Activated T-cell treated with anti-CD3 and anti-CD28 coated beads for 24 hours (primary cell): Measurements from ENCODE around the gene ALOX5.
"Not testable (repeated sequence)": the region's sequence is repeated elsewhere in the genome, so short reads cannot be mapped to it uniquely, and the experiment has no call there.

Experiments
- DNase-seq: peaks from one replicate; pipeline ENCODE4 v3.0.0-alpha.2; 2020; ENCODE audit warnings: low read depth

ALOX5 gene

DNA sequence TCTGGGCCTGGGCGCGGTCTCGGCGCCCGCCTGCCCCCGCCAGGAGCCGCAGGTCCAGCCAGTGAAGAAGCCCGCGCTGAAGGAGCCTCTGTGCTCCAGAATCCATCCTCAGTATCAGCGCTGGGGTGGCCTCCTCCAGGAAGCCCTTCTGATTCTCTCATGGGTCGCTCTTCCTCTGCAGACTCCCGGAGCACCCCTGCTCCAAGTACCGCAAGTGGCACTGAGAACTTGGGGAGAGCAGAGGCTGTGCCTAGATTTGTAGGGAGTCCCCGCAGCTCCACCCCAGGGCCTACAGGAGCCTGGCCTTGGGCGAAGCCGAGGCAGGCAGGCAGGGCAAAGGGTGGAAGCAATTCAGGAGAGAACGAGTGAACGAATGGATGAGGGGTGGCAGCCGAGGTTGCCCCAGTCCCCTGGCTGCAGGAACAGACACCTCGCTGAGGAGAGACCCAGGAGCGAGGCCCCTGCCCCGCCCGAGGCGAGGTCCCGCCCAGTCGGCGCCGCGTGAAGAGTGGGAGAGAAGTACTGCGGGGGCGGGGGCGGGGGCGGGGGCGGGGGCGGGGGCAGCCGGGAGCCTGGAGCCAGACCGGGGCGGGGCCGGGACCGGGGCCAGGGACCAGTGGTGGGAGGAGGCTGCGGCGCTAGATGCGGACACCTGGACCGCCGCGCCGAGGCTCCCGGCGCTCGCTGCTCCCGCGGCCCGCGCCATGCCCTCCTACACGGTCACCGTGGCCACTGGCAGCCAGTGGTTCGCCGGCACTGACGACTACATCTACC is at the start of gene ALOX5:
Gene ALOX5, plus strand, starts transcription at position 641 of the 774 bp plus-strand sequence. Its CDS starts 64 bp downstream, at position 705.
- no peak for DNase-seq

DNA sequence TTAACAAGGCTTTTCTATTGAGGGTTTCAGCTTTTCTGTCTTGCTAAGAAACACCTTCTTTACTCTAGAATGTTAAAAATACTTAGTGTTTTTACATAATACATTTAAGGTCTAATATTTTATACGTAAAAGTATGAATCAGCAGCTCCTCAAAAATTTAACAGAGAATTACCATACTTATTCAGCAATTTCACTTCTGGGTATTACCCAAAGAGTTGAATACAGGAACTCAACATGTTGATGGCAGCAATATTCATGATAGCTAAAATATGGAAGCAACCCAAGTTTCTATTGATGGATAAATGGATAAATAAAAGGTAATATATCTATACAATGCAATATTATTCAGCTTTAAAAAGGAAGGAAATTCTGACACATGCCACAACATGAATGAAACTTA is 48.9 kb upstream of the ALOX5 start:
- DNase-seq, result no peak

DNA sequence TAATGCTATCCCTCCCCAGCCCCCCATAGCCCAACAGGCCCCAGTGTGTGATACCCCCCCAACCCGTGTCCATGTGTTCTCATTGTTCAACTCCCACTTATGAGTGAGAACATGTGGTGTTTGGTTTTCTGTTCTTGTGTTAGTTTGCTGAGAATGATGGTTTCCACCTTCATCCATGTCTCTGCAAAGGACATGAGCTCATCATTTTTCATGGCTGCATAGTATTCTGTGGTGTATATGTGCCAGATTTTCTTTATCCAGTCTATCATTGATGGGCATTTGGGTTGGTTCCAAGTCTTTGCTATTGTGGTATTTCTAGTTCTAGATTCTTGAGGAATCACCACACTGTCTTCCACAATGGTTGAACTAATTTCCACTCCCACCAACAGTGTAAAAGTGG is 47.2 kb upstream of the ALOX5 start:
- DNase-seq, result not testable (repeated sequence)

DNA sequence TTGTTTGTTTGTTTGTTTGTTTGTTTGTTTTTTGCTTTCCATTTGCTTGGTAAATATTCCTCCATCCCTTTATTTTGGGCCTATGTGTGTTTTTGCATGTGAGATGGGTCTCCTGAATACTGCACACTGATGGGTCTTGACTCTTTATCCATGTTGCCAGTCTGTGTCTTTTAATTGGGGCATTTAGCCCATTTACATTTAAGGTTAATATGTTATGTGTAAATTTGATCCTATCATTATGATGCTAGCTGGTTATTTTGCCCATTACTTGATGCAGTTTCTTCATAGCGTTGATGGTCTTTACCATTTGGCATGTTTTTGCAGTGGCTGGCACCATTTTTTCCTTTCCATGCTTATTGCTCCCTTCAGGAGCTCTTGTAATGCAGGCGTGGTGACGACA is 42.2 kb upstream of the ALOX5 start:
- DNase-seq, result not testable (repeated sequence)

DNA sequence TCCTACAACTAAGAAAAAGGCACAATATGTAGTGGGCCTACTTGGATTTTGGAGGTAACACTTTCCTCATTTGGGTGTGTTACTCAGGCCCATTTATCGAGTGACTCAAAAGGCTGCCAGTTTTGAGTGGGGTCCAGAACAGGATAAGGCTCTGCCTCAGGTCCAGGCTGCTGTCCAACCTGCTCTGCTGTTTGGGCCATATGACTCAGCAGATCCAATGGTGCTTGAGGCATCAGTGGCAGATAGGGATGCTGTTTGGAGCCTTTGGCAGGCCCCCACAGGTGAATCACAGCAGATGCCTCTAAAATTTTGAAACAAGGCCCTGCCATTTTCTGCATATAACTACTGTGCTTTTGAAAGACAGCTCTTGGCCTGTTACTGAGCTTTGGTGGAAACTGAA is 34.1 kb upstream of the ALOX5 start:
- no peak for DNase-seq

DNA sequence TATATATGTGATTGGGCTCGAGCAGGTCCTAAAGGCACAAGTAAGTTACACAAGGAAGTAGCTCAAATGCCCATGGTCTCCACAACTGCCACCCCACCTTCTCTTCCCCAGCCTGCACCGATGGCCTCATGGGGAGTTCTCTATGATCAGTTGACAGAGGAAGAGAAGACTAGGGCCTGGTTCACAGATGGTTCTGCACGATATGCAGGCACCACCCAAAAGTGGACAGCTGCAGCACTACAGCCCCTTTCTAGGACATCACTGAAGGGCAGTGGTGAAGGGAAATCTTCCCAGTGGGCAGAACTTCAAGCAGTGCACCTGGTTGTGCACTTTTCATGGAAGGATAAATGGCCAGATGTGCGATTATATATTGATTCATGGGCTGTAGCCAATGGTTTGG is 33.6 kb upstream of the ALOX5 start:
- not testable (repeated sequence) for DNase-seq

DNA sequence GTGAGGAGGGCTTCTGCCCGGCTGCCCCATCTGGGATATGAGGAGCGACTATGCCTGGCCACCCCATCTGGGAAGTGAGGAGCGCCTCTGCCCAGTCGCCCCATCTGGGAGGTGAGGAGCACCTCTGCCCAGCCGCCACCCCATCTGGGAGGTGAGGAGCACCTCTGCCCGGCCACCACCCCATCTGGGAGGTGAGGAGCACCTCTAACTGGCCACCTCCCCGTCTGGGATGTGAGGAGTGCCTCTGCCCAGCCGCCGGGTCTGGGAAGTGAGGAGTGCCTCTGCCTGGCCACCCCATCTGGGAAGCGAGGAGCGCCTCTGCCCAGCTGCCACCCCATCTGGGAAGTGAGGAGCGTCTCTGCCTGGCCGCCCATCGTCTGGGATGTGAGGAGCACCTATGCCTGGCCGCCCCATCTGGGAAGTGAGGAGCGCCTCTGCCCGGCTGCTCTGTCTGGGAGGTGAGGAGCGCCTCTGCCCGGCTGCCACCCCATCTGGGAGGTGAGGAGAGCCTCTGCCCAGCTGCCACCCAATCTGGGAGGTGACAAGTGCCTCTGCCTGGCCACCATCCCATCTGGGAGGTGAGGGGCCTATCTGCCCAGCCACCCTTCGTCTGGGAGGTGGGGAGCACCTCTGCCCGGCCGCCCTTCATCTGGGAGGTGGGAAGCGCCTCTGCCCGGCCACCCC is 27.2 kb upstream of the ALOX5 start:
- DNase-seq, result not testable (repeated sequence)

DNA sequence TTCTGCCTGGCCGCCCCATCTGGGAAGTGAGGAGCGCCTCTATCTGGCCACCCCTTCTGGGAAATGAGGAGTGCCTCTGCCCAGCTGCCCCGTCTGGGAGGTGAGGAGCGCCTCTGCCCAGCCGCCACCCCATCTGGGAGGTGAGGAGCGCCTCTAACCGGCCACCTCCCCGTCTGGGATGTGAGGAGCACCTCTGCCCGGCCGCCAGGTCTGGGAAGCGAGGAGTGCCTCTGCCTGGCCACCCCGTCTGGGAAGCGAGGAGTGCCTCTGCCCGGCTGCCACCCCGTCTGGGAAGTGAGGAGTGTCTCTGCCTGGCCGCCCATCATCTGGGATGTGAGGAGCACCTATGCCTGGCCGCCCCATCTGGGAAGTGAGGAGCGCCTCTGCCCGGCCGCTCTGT is 26.6 kb upstream of the ALOX5 start:
- DNase-seq, result not testable (repeated sequence)

DNA sequence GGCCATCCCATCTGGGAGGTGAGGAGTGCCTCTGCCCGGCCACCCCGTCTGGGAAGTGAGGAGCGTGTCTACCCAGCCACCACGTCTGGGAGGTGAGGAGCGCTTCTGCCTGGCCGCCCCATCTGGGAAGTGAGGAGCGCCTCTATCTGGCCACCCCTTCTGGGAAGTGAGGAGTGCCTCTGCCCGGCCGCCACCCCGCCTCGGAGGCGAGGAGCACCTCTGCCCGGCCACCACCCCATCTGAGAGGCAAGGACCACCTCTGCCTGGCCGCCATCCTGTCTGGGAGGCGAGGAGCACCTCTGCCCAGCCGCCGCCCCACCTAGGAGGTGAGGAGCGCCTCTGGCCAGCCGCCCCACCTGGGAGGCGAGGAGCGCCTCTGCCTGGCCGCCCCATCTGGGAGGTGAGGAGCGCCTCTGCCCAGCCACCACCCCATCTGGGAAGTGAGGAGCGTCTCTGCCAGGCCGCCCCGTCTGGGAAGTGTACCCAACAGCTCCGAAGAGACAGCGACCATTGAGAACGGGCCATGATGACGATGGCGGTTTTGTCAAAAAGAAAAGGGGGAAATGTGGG is 25.7 kb upstream of the ALOX5 start:
- not testable (repeated sequence) for DNase-seq

DNA sequence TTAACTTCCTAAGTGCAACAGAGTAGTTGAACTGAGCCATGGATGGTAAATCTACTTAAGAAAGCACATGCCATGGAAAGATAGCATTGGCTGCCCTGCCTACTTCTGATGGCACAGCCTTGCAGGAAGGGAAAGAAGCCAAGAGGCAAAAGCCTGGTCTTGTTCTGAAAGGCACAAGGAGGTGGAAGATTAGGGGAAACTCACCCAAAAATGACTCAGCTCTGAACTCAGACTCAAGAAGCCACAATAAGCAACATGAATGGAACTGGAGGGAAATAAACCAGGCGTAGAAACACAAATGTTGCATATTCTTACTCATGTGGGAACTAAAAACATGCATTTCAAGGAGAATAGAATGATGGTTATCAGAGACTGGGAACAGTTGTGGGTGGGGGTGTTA is 20.8 kb upstream of the ALOX5 start:
- no peak for DNase-seq

DNA sequence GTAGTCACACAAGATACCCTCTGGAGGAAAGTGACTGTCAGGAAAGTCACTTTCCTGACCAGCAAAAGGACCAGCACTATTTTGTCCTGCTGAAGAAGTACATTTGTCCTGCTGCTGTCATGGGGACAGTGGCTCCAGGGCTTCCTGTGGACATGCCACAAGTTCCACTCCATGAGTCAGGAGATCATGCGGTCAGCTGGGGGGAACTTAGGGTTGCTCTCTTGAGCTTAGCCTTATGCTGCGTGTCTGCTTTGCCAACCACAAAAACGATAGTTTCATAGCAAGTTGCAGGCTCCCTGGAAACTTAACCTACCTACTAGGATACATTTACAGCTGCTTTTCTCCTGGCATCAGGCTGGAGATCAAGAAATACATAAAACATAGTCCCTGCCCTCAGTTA is 19.8 kb upstream of the ALOX5 start:
- DNase-seq, result no peak

DNA sequence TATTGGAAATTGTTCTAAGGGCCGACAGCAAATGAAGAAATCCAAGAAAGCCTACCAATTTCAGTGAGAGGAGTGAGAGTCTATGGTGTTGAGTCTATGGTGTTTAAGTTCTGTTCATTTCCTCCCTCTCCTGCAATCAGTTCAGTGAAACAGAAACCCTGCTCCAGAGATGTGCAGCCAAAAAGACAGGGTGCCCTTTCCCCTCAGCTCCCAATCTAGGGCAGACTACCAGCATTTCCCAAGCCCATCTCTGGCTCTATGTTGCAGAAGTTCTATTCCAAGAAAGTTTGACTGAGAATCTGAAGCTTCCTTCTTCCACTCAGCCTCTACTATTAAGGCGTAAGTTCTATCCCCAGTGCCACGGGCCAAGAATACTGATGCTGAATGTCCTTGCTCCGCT is 18.5 kb upstream of the ALOX5 start:
- no peak for DNase-seq

DNA sequence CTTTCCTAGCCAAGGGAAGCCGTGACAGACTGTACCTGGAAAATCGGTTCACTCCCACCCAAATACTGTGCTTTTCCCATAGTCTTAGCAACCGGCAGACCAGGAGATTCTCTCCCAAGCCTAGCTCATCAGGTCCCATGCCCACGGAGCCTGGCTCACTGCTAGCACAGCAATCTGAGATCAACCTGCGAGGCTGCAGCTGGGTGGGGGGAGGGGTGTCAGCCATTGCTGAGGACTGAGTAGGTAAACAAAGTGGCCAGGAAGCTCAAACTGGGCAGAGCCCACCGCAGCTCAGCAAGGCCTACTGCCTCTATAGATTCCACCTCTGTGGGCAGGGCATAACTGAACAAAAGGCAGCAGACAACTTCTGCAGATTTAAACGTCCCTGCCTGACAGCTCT is 15.1 kb upstream of the ALOX5 start:
- DNase-seq, result not testable (repeated sequence)

DNA sequence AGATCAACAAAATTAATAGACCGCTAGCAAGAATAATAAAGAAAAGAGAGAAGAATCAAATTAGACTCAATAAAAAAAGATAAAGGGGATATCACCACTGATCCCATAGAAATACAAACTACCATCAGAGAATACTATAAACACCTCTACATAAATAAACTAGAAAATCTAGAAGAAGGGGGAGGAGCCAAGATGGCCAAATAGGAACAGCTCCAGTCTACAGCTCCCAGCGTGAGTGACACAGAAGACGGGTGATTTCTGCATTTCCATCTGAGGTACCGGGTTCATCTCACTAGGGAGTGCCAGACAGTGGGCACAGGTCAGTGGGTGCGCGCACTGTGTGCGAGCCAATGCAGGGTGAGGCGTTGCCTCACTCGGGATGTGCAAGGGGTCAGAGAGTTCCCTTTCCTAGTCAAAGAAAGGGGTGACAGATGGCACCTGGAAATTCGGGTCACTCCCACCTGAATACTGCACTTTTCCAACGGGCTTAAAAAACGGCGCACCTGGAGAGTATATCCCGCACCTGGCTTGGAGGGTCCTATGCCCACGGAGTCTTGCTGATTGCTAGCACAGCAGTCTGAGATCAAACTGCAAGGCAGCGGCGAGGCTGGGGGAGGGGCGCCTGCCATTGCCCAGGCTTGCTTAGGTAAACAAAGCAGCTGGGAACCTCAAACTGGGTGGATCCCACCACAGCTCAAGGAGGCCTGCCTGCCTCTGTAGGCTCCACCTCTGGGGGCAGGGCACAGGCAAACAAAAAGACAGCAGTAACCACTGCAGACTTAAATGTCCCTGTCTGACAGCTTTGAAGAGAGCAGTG is 11.8 kb upstream of the ALOX5 start:
- not testable (repeated sequence) for DNase-seq

DNA sequence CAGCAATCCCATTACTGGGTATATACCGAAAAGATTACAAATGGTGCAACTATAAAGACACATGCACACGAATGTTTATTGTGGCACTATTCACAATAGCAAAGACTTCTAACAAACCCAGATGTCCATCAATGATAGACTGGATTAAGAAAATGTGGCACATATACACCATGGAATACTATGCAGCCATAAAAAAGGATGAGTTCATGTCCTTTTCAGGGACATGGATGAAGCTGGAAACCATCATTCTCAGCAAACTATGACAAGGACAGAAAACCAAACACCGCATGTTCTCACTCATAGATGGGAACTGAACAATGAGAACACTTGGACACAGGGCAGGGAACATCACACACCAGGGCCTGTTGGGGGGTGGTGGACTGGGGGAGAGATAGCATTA is 6.4 kb upstream of the ALOX5 start:
- not testable (repeated sequence) for DNase-seq

DNA sequence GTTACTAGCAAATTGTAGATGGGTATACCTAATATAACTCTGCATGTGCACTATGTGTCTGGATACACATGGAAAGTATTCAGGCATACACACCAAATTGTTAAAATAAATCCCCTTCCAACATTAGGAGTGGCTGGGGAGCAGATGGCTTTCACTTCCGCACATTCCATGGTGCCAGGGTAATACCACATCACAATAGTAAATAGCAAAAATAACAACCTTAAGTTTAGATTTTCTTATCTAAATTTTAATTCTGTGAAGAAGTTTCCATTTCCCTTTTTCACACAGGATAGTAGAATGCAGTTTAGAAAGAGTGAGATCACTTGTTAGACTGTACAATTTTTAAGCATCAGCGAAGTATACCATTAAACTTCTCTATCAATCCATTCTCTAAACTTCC is 5.8 kb upstream of the ALOX5 start:
- DNase-seq, result no peak

DNA sequence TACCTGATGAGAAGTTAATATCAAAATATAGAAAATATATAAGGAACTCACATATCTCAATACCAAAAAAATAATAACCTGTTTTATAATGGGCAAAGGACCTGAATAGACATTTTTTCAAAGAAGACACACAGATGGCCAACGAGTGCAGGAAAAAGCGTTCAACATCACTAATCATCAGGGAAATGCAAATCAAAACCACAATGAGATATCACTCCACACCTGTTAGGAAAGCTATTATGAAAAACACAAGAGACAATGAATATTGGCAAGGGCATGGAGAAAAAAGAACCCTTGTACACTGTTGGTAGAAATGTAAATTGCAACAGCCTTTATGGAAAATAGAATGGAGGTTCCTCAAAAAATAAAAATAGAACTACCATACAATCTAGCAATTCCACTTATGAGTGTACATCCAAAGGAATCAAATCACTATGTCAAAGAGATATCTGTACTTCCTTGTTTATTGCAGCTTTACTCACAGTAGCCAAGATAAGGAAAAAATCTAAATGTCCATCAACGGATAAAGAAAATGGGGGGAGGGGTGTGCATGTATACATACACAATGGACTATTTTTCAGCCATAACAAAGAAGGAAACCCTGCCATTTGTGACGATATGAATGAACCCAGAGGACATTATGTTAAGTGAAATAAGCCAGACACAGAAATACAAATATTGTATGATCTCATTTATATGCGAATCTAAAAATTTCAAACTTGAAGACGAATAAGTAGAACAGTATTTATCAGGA is 3.6 kb upstream of the ALOX5 start:
- DNase-seq, result no peak

DNA sequence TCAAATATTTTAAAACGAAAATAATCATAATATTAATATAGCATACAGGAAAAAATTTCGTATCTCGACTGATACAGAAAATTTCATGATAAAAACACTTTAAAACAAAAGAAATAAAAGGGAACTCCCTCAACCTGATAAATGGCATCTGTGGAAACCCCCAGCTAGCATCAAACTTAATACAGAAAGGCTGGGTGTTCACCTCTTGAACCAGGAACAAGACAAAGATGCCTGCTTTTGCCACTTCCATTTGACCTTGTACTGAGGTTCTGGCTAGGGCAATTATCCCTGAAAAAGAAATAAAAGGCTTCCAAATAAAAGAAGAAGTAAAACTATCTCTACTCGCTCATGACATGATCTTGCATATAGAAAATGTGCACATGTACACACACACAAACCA is 2.5 kb upstream of the ALOX5 start:
- no peak for DNase-seq

DNA sequence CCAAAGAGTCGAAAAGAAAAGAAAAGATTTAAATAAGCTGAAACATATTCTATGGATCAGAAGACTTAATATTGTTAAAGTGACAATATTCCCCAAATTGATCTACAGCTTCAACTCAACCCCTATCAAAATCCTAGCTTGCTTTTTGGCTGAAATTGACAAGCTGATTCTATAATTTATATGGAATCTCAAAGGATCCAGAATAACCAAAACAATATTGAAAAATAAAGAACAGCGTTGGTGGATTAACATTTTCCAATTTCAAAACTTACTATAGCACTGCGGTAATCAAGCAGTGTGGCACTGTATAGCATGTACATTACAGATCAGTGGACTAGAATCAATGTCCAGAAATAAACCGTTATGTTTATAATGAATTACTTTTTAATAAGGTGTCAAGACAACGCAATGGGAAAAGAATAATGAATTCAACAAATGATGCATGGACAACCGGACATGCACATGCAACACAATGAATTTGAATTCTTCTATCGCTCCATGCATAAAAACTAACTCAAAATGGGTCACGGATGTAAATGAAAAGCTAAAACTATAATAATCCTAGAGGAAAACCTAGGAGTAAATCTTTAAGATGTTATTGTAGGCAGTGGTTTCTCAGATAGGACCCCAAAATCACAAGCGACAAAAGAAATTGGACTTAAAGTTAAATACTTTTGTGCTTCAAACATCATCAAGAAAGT is 1.6 kb upstream of the ALOX5 start:
- DNase-seq, result no peak

DNA sequence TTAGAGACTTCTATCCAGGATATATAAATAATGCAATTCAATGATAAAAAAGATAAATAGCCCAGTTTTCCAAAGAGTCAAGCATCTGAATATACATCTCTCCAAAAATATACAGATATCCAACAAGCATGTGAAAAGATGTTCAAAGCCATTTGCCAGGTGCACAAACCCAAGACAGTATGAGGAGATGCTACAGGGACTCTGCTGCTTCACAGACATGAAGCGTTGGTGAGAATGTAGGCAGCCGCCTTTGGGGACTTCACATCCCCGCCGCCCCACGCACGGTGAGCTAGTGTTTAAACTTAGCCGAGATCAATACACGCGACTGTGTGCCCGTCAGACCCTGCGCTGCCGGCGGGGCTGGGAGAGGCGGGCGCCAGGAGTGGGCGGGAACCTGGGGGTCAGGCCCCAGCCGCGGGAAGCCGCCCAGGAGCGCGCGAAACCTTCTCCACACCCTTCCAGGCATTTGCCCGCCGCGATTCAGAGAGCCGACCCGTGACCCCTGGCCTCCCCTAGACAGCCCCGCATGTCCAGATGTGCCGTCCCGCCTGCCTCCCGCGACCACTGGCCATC is 927 bp upstream of the ALOX5 start:
- no peak for DNase-seq
